HT-29 (cell line): ENCODE data around the gene ARPP21. TPM values are rescaled to one million over a fixed set of nuclear protein-coding genes. Genes with fewer than 3 reads are reported as not detected.
"Not testable (repeated sequence)": the region's sequence is repeated elsewhere in the genome, so short reads cannot be mapped to it uniquely, and the experiment has no call there.

Experiments used
- DNase-seq: peaks from one replicate; pipeline ENCODE4 v3.0.0-alpha.2; 2015; ENCODE audit warnings: low spot score
- total RNA-seq: library from RNA; depleted of rRNA; stranded (reverse); fragments of >200 nt; shearing (Covaris generic); gene quantifications from 2 replicates; pipeline ENCODE4 v1.2.3, GENCODE V29; 2014; rRNA removed

Gene ARPP21
- total RNA-seq = not detected in 2 replicates

GRCh38 chr3:35639254-35640186, at the start of gene ARPP21:
Gene ARPP21 (plus strand): TSS chr3:35639525. CDS start chr3:35681752, 42,227 bp downstream.
- DNase-seq = no peak

DNA sequence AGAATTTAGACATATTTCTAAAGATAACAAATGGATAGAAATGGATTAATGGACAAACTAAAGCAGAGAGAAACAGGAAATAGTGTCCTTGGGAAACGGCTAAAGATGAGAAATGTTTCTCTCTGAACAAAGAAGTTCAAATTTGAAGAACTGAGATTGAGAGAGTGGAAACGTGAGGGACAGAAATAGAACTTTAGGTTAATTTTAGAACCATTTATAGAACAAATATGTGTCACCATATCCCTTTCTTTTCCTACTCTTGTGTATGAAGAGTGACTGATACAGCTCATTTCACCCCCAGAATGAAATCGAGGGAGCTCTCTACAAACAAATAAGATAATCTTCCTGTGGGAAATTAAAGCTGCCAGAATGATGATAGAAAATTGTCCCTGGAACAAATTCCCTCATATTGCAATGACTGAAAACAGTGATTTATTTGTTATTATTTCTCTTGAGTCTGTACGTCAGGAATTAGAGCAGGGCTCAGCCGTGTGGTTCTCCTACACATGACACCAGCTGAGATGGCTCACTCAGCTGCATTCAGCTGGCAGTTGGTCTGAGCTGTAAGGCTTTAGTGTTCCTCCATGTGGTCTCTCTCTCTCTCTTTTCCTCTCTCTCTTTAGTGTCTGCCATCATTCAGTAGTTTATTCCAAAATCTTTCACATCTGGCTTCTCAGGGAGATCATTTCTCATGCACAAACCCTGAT, 46.6 kb upstream of the ARPP21 start:
- DNase-seq = no peak

GRCh38 chr3:35594739-35595138, 44.6 kb upstream of the ARPP21 start:
- DNase-seq = no peak

GRCh38 chr3:35596335-35596995, 42.9 kb upstream of the ARPP21 start:
- DNase-seq = no peak

DNA sequence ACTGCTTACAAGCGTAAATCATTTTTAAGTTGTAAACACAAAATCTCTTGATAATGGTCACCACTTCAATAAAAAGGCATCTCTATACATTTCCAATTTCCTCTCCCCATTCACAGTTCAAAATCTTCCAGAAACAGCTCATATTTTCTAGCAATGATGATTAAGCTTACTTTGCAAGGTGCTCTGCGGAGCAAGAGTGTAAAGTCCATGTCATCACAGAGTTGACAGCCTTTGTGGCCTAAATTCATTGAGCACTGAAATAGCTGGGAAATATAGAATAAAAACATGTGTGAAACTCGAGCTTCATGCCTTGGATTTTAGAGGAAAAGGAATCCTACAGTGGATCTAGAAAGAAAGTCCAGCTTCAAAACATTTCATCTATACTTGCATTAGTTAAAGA, 41.8 kb upstream of the ARPP21 start:
- no peak for DNase-seq

GRCh38 chr3:35598804-35599203, 40.5 kb upstream of the ARPP21 start:
- no peak for DNase-seq

DNA sequence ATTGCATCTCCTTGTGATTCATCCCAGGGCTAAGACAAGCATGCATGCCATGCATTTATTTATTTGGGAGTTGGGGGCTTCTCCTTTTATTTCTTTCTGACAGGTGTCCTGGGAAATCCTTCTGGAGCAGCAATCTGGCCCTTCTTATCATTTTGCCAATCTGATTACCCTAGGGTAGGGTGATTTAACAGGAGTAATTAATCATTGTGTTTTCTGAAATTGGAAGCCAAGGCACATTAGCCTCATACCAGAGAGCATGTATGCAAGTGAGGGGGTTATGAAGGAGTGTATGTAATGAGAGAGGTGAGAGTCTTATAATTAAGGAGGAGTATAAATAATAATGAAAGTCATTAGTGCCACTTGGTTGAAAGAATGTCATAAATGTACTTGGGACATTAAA, 37.4 kb upstream of the ARPP21 start:
- no peak for DNase-seq

- DNase-seq = no peak
These were observed 36.9 kb upstream of the ARPP21 start for GRCh38 chr3:35602395-35602936.

- no peak for DNase-seq
These were observed 23.0 kb upstream of the ARPP21 start for GRCh38 chr3:35616346-35616745.

- no peak for DNase-seq
These were observed 22.0 kb upstream of the ARPP21 start for GRCh38 chr3:35617370-35617769.

DNA sequence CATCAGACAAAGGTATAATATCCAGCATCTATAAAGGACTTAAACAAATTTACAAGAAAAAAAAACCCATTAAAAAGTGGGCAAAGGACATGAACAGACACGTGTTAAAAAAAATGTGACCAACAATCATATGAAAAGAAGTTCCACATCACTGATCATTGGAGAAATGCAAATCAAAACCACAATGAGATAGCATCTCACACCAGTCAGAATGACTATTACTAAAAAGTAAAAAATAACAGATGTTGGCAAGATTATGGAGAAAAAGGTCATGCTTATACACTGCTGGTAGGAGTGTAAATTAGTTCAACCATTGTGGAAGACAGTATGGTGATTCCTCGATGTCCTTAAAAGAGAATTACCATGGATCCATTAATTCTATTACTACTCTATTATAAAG, 19.1 kb upstream of the ARPP21 start:
- DNase-seq = not testable (repeated sequence)

GRCh38 chr3:35624698-35625097, 14.6 kb upstream of the ARPP21 start:
- no peak for DNase-seq

DNA sequence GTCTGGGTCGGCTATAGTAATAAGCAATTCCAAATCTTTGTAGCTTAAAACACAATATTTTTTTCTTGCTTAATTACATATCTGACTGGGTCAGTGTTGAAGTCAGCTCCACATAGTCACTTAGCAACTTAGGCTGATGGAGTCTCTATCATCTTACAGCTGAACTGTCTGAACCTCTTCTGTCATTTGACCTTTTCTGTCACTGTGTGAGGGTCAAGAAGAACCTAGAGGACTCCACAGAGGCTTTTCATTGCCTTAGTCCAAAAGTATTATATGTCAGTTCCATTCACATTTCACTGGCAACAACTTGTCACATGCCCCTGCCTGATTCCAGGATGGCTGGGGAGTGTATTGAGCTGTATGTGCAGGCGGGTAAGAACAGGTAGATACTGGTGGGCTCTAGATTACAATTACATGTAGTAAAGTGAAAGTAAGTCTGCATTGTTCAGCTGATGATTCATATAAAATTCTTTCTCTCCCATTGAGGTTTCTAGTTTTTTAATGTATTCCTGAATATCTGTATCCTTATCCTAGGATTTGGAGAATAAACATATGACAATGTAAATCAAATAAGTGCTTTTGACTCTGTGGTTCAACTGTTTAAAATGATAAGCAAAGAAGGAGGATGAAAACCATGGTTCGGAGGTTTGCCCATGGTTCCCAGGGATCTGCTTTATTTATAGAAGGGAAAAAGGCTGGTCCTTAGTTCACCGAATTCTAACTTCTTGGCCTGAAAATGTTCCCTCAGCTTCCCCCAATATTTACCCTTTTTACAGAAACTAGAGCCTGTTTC, 5.8 kb upstream of the ARPP21 start:
- DNase-seq = no peak

DNA sequence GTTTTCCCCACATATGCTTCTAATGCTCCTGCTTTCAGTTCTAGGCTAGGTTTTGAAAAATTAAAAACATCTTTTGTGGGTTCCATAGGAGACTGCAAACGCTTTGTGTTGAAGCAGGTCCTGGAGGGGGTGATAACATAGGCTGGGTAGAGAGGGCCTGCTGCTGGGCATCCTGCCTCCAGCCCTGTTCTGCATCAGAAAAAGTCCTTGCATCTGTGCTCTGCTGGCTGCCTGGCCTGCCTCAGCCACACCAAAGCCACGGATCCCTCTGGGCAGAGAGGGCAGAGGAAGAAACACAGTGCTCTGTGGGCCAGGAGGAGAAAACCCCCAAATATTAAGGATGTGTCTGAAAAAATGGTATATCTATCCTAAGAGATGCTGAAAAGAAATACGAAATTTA, 3.9 kb upstream of the ARPP21 start:
- DNase-seq = no peak

DNA sequence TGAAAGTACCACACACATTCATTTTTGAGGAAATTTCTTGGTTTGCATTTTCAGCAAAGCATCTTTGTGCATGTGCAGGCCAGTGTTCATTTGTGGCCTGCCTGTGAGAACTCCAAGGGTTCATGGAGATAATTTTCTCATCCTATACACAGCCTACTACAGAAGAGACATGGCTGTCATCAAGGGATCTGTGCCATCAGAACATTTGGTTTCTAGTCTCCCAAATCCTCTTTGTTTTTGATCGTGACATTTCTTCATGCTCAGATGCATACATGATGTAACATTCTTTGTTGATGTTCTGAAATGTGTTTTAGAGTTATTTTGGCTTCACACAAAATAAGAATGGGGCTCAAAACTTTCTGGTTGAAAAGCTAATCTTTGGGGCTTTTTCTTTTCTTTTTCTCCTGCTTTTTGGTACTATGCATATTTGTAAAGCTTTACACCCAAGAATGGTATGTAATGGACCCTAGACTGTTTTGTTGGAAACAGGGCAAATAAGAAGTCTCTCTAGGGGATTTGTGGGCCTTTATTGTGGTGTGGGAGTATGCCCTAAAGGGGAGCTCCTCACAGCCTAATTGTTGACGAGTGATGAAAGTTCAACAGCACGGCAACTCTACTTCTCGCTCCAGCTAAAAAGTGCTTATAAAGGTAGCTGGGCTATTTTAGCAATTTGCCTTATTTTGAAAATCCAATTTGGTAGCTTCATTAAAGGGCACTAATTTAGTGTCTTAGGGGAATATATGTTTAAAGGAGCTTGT, 3.2 kb upstream of the ARPP21 start:
- no peak for DNase-seq

- DNase-seq = no peak
These were observed 910 bp upstream of the ARPP21 start for GRCh38 chr3:35638251-35638979.

DNA sequence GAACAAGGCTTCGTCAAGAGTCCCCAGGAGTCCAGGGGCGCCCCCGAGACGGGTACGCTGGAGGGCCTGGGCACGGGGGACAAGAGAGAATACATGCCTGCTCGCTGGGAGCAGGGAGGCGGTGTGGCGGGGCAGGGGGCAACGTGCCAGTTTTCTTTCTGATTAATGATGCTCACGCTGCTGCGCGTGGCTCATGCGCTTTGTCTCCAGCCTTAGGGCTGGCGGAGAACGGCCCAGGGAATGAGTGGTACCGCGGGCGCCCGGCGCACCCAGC, 408 bp upstream of the ARPP21 start:
- no peak for DNase-seq

DNA sequence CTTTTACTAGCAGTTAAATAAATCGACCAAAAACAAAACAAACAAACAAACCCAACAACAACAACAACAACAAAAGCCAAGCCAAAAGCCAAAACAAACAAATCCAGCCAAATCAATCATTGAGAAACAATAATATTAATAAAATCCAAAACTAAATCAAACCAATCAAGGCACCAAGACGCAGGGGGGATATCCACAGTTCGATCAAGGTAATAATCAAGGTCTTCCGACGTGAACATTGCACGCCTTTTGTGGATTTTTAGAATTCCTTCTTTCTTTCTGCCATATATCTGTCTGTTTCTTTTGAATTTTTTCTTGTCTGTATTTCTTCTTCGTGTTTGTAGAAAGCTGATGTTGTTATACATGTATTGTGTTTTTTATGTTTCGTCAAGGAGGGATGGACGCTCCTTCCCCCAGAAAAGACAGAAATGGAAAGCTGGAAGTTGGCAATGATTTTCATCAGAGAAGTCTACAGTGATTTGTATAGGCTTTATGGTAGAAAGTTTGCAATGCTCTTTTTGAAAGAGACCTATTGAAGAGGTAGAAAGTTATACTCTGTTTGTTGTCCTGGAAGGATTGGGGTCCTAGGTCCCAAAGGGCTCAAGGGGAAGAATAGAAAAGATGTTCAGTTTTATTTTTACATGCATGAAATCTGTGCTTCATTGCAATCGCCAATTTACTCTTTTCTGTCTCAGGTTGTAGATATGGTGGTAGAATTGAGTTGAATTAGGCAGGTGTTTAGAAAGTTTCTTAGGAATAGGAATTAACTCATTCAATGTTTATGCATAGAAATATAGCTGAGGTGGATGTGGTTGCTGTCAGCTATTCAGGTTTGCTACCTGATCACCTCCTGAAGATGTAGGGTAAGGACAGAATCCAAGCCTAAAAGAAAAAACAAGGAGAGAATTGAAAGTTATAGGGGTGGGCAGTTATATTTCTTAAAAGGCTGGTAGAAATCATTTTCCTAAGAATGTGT, 1.2 kb downstream of the ARPP21 start:
- no peak for DNase-seq

DNA sequence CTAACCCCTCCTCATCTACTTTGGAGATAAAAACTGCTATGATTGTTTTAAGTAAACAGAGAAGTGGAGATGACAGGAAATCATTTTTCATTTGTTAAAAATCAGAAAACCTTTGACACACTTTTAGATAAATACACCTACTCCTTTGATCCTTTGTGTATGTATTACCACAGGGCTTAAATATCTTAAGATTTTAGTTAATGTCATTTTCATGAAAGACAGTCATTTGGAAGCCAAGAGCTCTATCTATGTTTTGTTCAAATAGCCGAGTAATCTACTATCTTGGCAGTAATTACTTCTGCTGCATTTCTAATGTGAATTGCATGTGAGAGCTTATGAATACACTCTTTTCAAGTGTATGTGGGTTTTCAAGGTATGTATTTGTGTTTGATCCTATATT, 2.0 kb downstream of the ARPP21 start:
- no peak for DNase-seq
